Activated T-helper 1 cell treated with anti-CD3 and anti-CD28 coated beads, Interleukin-12 subunit alpha, Interleukin-12 subunit beta, Interleukin-2, Interleukin-4 antibody, amounts not matched to agents 30 ng/mL and 10 ng/mL and 1 ng/mL, durations not matched to agents 14 hours and 24 hours and 36 hours (primary cell): ENCODE data around the gene PDXDC1. TPM values are rescaled to one million over a fixed set of nuclear protein-coding genes. Genes with fewer than 3 reads are reported as not detected.
A peak's percentile ranks its signal among the peaks of the same experiment; 100 is the strongest.
"Not testable (repeated sequence)": the region's sequence is repeated elsewhere in the genome, so short reads cannot be mapped to it uniquely, and the experiment has no call there.

Source experiments
- DNase-seq: peaks from one replicate; pipeline ENCODE4 v3.0.0; 2021; ENCODE audit warnings: low spot score
- H3K27ac Mint-ChIP-seq: one replicate; pipeline ENCODE4 v1.8.0; 2021; ENCODE audit warnings: mild to moderate bottlenecking, mixed read lengths
- H3K27me3 Mint-ChIP-seq: one replicate; pipeline ENCODE4 v1.8.0; 2022; ENCODE audit warnings: mild to moderate bottlenecking, moderate library complexity, mixed read lengths; ENCODE audit not compliant: insufficient read depth
- H3K36me3 Mint-ChIP-seq: one replicate; pipeline ENCODE4 v1.8.0; 2021; ENCODE audit warnings: low read depth, mixed read lengths
- H3K4me1 Mint-ChIP-seq: one replicate; pipeline ENCODE4 v1.8.0; 2021; ENCODE audit warnings: low read depth, mixed read lengths
- H3K4me3 Mint-ChIP-seq: one replicate; pipeline ENCODE4 v1.8.0; 2021; ENCODE audit warnings: mild to moderate bottlenecking, moderate library complexity, mixed read lengths
- H3K9me3 Mint-ChIP-seq: one replicate; pipeline ENCODE4 v1.8.0; 2021; ENCODE audit warnings: mixed read lengths
- intact Hi-C: fragments of 100-400 bp; cut with micrococcal nuclease; formaldehyde crosslinking; loops from one replicate; pipeline ENCODE4 v1.15.1; 2024
- total RNA-seq: library from RNA; stranded (reverse); gene quantifications from 2 replicates; pipeline ENCODE4 v1.2.3, GENCODE V29; 2022

Gene PDXDC1
- total RNA-seq, 1 donor from 2014 or later, result 63.6 TPM

GRCh38 chr16:15145418-15146263 is 170.8 kb downstream of the PDXDC1 start:
- H3K4me1 Mint-ChIP-seq, DNase-seq, H3K36me3 Mint-ChIP-seq, intact Hi-C loops, H3K4me3 Mint-ChIP-seq, H3K27ac Mint-ChIP-seq, H3K9me3 Mint-ChIP-seq, H3K27me3 Mint-ChIP-seq: not testable (repeated sequence)

GRCh38 chr16:15146264-15146662 is 171.4 kb downstream of the PDXDC1 start:
- H3K4me1 Mint-ChIP-seq, intact Hi-C loops, H3K9me3 Mint-ChIP-seq, DNase-seq, H3K27ac Mint-ChIP-seq, H3K36me3 Mint-ChIP-seq, H3K4me3 Mint-ChIP-seq, H3K27me3 Mint-ChIP-seq: not testable (repeated sequence)

GRCh38 chr16:15148831-15149230 is 174.0 kb downstream of the PDXDC1 start:
- H3K4me3 Mint-ChIP-seq, intact Hi-C loops, H3K36me3 Mint-ChIP-seq, H3K27ac Mint-ChIP-seq, H3K27me3 Mint-ChIP-seq, H3K9me3 Mint-ChIP-seq, H3K4me1 Mint-ChIP-seq, DNase-seq: not testable (repeated sequence)

- H3K4me1 Mint-ChIP-seq, H3K27ac Mint-ChIP-seq, intact Hi-C loops, H3K36me3 Mint-ChIP-seq, H3K4me3 Mint-ChIP-seq, H3K9me3 Mint-ChIP-seq, DNase-seq, H3K27me3 Mint-ChIP-seq: not testable (repeated sequence)
Measured at GRCh38 chr16:15149260-15149659, 174.4 kb downstream of the PDXDC1 start.

- H3K4me1 Mint-ChIP-seq, DNase-seq, intact Hi-C loops, H3K27ac Mint-ChIP-seq, H3K36me3 Mint-ChIP-seq, H3K27me3 Mint-ChIP-seq, H3K9me3 Mint-ChIP-seq: not testable (repeated sequence)
- H3K4me3 Mint-ChIP-seq, result peak overlapping the region; percentile 65
Measured at GRCh38 chr16:15154005-15154404, 179.2 kb downstream of the PDXDC1 start.

- peak overlapping the region; percentile 82 for H3K4me3 Mint-ChIP-seq
- DNase-seq, result peak; percentile 88
- H3K36me3 Mint-ChIP-seq, H3K4me1 Mint-ChIP-seq, H3K27me3 Mint-ChIP-seq, H3K9me3 Mint-ChIP-seq, intact Hi-C loops: not testable (repeated sequence)
- H3K27ac Mint-ChIP-seq, result peak overlapping the region; percentile 71
Measured at GRCh38 chr16:15154650-15155562, 180.1 kb downstream of the PDXDC1 start.

- H3K27me3 Mint-ChIP-seq, result peaks cover 11% of the 10 kb centered on the region
- DNase-seq, H3K9me3 Mint-ChIP-seq, H3K4me3 Mint-ChIP-seq, H3K4me1 Mint-ChIP-seq, H3K36me3 Mint-ChIP-seq, intact Hi-C loops, H3K27ac Mint-ChIP-seq: not testable (repeated sequence)
Measured at GRCh38 chr16:15157644-15158043, 182.8 kb downstream of the PDXDC1 start.

GRCh38 chr16:15159671-15160070 is 184.8 kb downstream of the PDXDC1 start:
- H3K27ac Mint-ChIP-seq, H3K4me3 Mint-ChIP-seq, H3K36me3 Mint-ChIP-seq, H3K9me3 Mint-ChIP-seq, intact Hi-C loops, H3K4me1 Mint-ChIP-seq, DNase-seq: not testable (repeated sequence)
- peaks cover 15% of the 10 kb centered on the region for H3K27me3 Mint-ChIP-seq

- intact Hi-C loops, H3K27ac Mint-ChIP-seq, H3K9me3 Mint-ChIP-seq, H3K36me3 Mint-ChIP-seq, H3K4me3 Mint-ChIP-seq, DNase-seq, H3K4me1 Mint-ChIP-seq: not testable (repeated sequence)
- peaks cover 15% of the 10 kb centered on the region for H3K27me3 Mint-ChIP-seq
Measured at GRCh38 chr16:15160571-15160970, 185.7 kb downstream of the PDXDC1 start.

GRCh38 chr16:15163055-15163454 is 188.2 kb downstream of the PDXDC1 start:
- H3K27ac Mint-ChIP-seq, H3K36me3 Mint-ChIP-seq, intact Hi-C loops, H3K9me3 Mint-ChIP-seq, H3K4me1 Mint-ChIP-seq, DNase-seq, H3K4me3 Mint-ChIP-seq: not testable (repeated sequence)
- peaks cover 15% of the 10 kb centered on the region for H3K27me3 Mint-ChIP-seq

GRCh38 chr16:15166177-15166576 is 191.4 kb downstream of the PDXDC1 start:
- peaks cover 16% of the 10 kb centered on the region for H3K27me3 Mint-ChIP-seq
- H3K4me1 Mint-ChIP-seq, result not testable (repeated sequence)

GRCh38 chr16:15168303-15168702 is 193.5 kb downstream of the PDXDC1 start:
- DNase-seq, H3K9me3 Mint-ChIP-seq, intact Hi-C loops, H3K4me1 Mint-ChIP-seq, H3K27ac Mint-ChIP-seq, H3K4me3 Mint-ChIP-seq, H3K36me3 Mint-ChIP-seq, H3K27me3 Mint-ChIP-seq: not testable (repeated sequence)

More at GRCh38 chr16:15166177-15166576, 191.4 kb downstream of the PDXDC1 start:
- H3K36me3 Mint-ChIP-seq, intact Hi-C loops, DNase-seq, H3K4me3 Mint-ChIP-seq, H3K27ac Mint-ChIP-seq, H3K9me3 Mint-ChIP-seq: not testable (repeated sequence)
